GM13977 (cell line): ENCODE results near the gene PGR.

Source experiments
- DNase-seq: peaks from one replicate; pipeline ENCODE4 v3.0.0; 2012; ENCODE audit warnings: low spot score
- in situ Hi-C: fragments of 300-500 bp; cut with MboI; formaldehyde crosslinking; loops from one replicate; pipeline ENCODE4 v1.12.0; 2022; ENCODE audit warnings: low sequenced_read_pairs, low pct_unique_long_range_greater_than_20kb, mixed read lengths, inconsistent platforms; ENCODE audit not compliant: unreplicated experiment
- TF ChIP-seq, protein P1 (sequence below): IDR thresholded peaks from 2 replicates; pipeline ENCODE4 v1.5.1; 2012; ENCODE audit warnings: mild to moderate bottlenecking, control low read depth; ENCODE audit not compliant: insufficient read depth; ENCODE audit errors: extremely low read depth, missing control alignments

The PGR gene

GRCh38 chr11:101051677-101052076, 77.9 kb downstream of the PGR start:
- in situ Hi-C loops = no loop called here
- DNase-seq = no peak
- TF ChIP-seq, protein P1, sequence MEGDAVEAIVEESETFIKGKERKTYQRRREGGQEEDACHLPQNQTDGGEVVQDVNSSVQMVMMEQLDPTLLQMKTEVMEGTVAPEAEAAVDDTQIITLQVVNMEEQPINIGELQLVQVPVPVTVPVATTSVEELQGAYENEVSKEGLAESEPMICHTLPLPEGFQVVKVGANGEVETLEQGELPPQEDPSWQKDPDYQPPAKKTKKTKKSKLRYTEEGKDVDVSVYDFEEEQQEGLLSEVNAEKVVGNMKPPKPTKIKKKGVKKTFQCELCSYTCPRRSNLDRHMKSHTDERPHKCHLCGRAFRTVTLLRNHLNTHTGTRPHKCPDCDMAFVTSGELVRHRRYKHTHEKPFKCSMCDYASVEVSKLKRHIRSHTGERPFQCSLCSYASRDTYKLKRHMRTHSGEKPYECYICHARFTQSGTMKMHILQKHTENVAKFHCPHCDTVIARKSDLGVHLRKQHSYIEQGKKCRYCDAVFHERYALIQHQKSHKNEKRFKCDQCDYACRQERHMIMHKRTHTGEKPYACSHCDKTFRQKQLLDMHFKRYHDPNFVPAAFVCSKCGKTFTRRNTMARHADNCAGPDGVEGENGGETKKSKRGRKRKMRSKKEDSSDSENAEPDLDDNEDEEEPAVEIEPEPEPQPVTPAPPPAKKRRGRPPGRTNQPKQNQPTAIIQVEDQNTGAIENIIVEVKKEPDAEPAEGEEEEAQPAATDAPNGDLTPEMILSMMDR = no peak

- TF ChIP-seq, protein P1 = no peak
- in situ Hi-C loops = no loop called here
- no peak for DNase-seq
Measured at GRCh38 chr11:101049813-101050212, 79.8 kb downstream of the PGR start.

DNA sequence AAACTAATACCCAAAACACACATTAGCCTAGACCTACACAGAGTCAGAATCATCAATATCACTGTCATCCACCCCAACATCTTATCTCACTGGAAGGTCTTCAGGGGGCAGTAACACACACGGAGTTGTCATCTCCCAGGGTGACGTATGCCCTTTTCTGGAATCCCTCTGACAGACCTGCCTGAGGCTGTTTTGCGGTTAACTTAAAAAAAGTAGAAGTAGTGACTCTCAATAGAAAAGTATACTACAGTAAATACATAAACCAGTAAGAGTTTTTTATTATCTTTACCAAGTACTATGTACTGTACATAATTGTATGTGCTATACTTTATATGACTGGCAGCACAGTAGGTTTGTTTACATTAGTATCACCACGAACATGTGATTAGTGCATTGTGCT, 80.5 kb downstream of the PGR start:
- DNase-seq = no peak
- in situ Hi-C loops = no loop called here
- TF ChIP-seq, protein P1 = no peak

- no peak for DNase-seq
Measured at GRCh38 chr11:101048479-101048878, 81.1 kb downstream of the PGR start.

DNA sequence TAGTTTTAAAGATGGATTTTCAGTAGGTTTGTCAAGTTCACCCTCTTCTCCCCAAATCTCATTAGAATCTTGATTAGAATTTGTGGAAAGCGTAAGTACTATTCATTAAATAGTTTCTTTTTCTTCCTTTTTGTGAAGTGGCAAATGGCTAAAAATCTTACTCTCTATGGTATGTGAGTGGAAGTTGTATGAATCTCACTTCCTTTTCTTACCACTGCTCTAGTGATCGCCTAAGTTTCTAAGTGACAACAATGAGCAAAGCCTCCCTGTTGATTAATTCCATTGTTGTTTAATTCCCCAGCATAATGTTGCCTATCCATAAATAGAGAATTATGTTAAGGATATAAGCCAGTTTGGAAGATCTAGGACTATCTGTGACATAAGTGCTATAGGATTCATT, 82.7 kb downstream of the PGR start:
- no peak for DNase-seq
- TF ChIP-seq, protein P1 = no peak
- in situ Hi-C loops = no loop called here

More at GRCh38 chr11:101048479-101048878, 81.1 kb downstream of the PGR start:
- in situ Hi-C loops = no loop called here
- TF ChIP-seq, protein P1 = no peak

DNA sequence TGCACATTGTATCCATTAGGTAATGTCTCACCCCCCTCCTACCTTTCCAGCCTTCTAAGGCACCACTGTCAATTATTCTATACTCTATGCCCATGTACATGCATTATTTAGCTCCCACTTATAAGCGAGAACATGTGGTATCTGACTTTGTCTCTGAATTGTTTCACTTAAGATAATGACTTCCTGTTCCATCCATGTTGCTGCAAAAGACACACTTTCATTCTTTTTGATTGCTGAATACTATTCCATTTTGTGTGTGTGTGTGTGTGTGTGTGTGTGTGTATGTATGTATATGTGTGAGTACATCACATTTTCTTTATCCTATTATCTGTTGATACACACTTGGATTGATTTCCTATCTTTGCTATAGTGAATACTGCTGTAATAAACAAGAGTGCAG, 84.2 kb downstream of the PGR start:
- DNase-seq = no peak
- TF ChIP-seq, protein P1 = no peak
- in situ Hi-C loops = no loop called here

DNA sequence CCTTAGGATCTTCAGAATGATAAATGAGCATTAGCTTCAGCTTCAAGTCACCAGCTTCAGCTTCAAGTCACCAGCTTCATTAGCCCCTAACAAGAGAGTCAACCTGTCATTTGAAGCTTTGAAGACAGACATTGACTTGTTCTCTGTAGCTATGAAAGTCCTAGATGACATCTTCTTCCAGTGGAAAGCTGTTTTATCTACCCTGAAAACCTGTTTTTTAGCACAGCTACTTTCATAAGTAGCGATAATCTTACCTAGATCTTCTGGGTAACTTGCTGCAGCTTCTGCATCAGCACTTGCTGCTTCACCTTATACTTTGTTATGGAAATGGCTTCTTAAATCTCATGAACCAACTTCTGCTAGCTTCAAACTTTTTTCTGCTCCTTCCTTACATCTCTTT, 85.7 kb downstream of the PGR start:
- no peak for DNase-seq
- in situ Hi-C loops = no loop called here
- TF ChIP-seq, protein P1 = no peak
